Omental fat pad (tissue), 4 donors: ENCODE data around the gene SUDS3. TPM values are rescaled to one million over a fixed set of nuclear protein-coding genes. Genes with fewer than 3 reads are reported as not detected.
"Not testable (repeated sequence)": the region's sequence is repeated elsewhere in the genome, so short reads cannot be mapped to it uniquely, and the experiment has no call there.

Experiments used
- ATAC-seq: fragments of 150-250 bp; one replicate; pipeline ENCODE4 v1.9.1; 2016; ENCODE audit warnings: mild to moderate bottlenecking, moderate library complexity; ENCODE audit not compliant: low FRiP score
- DNase-seq: peaks from one replicate; pipeline ENCODE4 v3.0.0-alpha.2; 2019; ENCODE audit warnings: low spot score
- total RNA-seq, 4 donors: library from RNA; depleted of rRNA; stranded (reverse); fragments of >200 nt; gene quantifications; one replicate each; pipeline ENCODE4 v1.1.0, GENCODE V29; 2016
- TF ChIP-seq, protein P1 (sequence below), 3 donors: fragments of 450-650 bp; IDR thresholded peaks; one replicate each; pipeline ENCODE4 v1.5.1; 2016 to 2017; ENCODE audit warnings: antibody characterized with exemption in 3 of 3, mild to moderate bottlenecking in 3 of 3, moderate library complexity in 2 of 3

Gene SUDS3
- total RNA-seq, 4 donors from 2014 or later = 27.7 to 45.6 (median 29.6) TPM

DNA sequence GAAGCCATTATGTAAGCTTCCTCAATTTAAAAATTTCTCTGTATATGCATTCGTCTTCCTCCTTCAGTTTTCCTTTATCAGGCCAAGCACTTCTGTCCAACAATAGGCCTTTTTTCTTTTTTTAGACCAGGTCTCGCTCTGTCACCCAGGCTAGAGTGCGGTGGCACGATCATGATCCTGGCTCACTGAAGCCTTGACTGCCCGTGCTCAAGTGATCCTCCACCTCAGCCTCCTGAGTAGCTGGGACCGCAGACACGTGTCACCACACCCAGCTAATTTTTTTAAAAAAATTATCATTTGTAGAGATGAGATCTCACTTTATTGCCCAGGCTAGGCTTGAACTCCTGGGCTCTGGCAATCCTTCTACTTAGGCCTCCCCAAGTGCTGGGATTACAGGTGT, 29.5 kb upstream of the SUDS3 start:
- ATAC-seq = no peak
- DNase-seq = no peak
- TF ChIP-seq, protein P1, sequence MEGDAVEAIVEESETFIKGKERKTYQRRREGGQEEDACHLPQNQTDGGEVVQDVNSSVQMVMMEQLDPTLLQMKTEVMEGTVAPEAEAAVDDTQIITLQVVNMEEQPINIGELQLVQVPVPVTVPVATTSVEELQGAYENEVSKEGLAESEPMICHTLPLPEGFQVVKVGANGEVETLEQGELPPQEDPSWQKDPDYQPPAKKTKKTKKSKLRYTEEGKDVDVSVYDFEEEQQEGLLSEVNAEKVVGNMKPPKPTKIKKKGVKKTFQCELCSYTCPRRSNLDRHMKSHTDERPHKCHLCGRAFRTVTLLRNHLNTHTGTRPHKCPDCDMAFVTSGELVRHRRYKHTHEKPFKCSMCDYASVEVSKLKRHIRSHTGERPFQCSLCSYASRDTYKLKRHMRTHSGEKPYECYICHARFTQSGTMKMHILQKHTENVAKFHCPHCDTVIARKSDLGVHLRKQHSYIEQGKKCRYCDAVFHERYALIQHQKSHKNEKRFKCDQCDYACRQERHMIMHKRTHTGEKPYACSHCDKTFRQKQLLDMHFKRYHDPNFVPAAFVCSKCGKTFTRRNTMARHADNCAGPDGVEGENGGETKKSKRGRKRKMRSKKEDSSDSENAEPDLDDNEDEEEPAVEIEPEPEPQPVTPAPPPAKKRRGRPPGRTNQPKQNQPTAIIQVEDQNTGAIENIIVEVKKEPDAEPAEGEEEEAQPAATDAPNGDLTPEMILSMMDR (IDR thresholded peaks at IDR 0.05) = no peak

- TF ChIP-seq, protein P1 (IDR thresholded peaks at IDR 0.05) = no peak
- no peak for ATAC-seq
- DNase-seq = no peak
These were observed 28.4 kb upstream of the SUDS3 start for GRCh38 chr12:118347916-118348315.

DNA sequence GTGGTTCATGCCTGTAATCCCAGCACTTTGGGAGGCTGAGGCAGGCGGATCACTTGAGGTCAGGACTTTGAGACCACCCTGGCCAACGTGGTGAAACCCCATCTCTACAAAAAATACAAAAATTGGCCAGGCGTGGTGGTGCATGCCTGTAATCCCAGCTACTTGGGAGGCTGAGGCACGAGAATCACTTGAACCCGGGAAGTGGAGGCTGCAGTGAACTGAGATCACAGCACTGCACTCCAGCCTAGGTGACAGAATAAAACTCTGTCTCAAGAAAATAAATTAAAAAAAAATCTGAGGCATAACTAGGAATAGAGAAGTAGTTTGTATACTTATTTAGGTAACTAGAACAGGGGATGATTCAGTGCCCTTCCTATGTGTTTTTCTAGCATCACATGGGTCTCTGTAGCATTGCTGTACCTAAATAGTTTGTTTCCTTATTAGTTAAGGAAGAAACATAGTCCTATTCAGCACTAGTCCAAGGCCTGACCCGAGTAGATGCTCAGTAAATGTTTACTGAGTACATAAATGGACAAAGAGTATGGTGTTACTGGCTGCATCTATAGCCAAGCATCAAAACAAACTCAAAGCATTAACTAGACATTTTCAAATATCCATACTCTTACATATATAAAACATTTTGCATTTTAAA, 25.3 kb upstream of the SUDS3 start:
- ATAC-seq (no peak), DNase-seq (no peak)
- TF ChIP-seq, protein P1 (IDR thresholded peaks at IDR 0.05) = no peak

DNA sequence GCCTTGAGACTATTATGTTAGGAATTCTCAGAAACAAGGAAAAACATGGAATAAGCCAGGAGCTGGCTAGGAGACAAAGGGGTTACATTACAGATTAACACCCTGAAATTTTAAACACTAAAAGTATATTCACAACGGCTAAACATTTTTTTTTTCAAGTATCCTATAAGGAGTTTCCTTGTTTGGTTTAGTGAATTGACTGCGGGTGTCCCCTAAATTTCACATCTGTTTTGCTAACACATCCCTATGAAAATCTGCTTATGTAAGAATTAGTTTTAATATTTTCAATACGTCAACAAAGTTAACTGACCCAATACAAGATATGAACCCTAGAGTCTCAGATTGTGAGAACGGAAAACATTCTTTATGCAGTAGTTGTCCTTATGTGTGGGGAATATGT, 22.6 kb upstream of the SUDS3 start:
- no peak for DNase-seq
- ATAC-seq = no peak
- TF ChIP-seq, protein P1 (IDR thresholded peaks at IDR 0.05) = no peak

DNA sequence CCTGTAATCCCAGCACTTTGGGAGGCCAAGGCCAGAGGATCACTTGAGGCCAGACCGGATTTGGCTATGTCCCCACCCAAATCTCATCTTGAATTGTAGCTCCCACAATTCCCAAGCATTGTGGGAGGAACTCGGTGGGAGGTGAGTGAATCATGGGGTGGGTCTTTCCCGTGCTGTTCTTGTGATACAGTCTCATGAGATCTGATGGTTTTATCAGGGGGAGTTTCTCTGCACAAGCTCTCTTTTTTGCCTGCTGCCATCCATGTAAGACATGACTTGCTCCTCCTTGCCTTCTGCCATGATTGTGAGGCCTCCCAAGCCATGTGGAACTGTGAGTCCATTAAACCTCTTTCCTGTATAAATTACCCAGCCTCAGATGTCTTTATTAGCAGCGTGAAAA, 21.9 kb upstream of the SUDS3 start:
- not testable (repeated sequence) for DNase-seq, ATAC-seq

DNA sequence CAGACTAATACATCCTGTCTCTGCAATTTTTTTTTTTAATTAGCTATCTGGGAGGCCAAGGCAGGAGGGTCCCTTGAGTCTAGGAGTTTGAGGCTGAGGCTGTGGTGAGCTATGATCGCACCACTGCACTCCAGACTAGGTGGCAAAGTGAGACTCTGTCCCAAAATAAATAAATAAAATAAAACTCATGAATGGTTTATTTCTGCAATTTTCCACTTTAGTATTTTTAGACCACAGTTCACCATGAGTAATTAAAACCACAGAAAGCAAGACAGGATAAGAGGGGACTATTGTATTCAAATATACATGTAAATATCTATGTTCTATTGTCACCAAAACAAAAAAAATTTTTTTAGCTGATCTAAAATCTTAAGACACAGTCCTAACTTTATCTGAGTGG, 21.5 kb upstream of the SUDS3 start:
- no peak for ATAC-seq
- no peak for DNase-seq
- TF ChIP-seq, protein P1 (IDR thresholded peaks at IDR 0.05) = no peak

DNA sequence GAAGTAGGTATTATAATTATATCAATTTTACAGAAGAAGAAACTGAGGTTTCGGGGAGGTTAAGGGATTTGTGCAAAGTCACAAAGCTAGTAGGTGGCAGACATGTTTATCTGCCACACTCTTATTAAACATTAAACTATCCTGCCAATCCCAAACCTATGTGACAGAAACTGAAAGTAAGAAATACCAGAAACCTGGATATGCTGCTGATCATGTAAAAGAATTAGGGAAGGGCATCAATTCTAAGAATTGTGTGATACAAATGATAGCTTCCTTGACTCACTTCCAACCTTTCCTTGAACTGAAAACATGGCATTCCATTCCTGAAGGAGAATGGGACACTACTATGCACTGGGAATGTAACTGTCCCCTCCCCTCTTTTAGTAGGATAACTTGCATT, 20.5 kb upstream of the SUDS3 start:
- DNase-seq (no peak), ATAC-seq (no peak)
- TF ChIP-seq, protein P1 (IDR thresholded peaks at IDR 0.05) = no peak
